Tibial nerve (tissue), 4 donors: Measurements from ENCODE around the gene TBC1D32.

ENCODE experiments used
- CTCF ChIP-seq, 5 experiments: fragments of 200-600 bp in 3 of 5; fragments of 450-650 bp in 2 of 5; sonication (generic) in 3 of 5; IDR thresholded peaks; one replicate each; pipeline ENCODE4 v1.5.1; 2016 to 2019; ENCODE audit warnings: antibody characterized with exemption in 5 of 5, mild to moderate bottlenecking in 3 of 5, moderate library complexity in 2 of 5
- EP300 ChIP-seq, 2 donors: sonication (generic); formaldehyde crosslinking; IDR thresholded peaks; one replicate each; pipeline ENCODE4 v1.6.1; 2017; ENCODE audit warnings: antibody characterized with exemption in 2 of 2, mild to moderate bottlenecking in 1 of 2
- POLR2A ChIP-seq, 2 donors: fragments of 450-650 bp; IDR thresholded peaks; one replicate each; pipeline ENCODE4 v1.6.1; 2017; ENCODE audit warnings: antibody characterized with exemption in 2 of 2, mild to moderate bottlenecking in 2 of 2, moderate library complexity in 2 of 2

- TF ChIP-seq CTCF (IDR thresholded peaks at IDR 0.05) (no peak), EP300 (IDR thresholded peaks at IDR 0.05) (no peak), POLR2A (IDR thresholded peaks at IDR 0.05) (no peak)
Observed at GRCh38 chr6:121158438-121158837, 175.8 kb downstream of the TBC1D32 start.
